ENCODE results near the gene ENAH.

The ENAH gene

GRCh38 chr1:225469051-225469450, 183.9 kb downstream of the ENAH start:
- no peak overlapping the region for H3K4me3 ChIP-seq (ENCODE audit: low read depth, low read length)
- TF ChIP-seq, protein P1, sequence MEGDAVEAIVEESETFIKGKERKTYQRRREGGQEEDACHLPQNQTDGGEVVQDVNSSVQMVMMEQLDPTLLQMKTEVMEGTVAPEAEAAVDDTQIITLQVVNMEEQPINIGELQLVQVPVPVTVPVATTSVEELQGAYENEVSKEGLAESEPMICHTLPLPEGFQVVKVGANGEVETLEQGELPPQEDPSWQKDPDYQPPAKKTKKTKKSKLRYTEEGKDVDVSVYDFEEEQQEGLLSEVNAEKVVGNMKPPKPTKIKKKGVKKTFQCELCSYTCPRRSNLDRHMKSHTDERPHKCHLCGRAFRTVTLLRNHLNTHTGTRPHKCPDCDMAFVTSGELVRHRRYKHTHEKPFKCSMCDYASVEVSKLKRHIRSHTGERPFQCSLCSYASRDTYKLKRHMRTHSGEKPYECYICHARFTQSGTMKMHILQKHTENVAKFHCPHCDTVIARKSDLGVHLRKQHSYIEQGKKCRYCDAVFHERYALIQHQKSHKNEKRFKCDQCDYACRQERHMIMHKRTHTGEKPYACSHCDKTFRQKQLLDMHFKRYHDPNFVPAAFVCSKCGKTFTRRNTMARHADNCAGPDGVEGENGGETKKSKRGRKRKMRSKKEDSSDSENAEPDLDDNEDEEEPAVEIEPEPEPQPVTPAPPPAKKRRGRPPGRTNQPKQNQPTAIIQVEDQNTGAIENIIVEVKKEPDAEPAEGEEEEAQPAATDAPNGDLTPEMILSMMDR (IDR thresholded peaks at IDR 0.05; ENCODE audit: control insufficient read depth, extremely low read depth, insufficient read depth) = no peak
- DNase-seq (ENCODE audit: low read depth) = no peak

- no peak for DNase-seq (ENCODE audit: low read depth)
- no peak overlapping the region for H3K4me3 ChIP-seq (ENCODE audit: low read depth, low read length)
- TF ChIP-seq, protein P1 (IDR thresholded peaks at IDR 0.05; ENCODE audit: control insufficient read depth, extremely low read depth, insufficient read depth) = no peak
These were observed 184.5 kb downstream of the ENAH start for GRCh38 chr1:225468270-225469020.

DNA sequence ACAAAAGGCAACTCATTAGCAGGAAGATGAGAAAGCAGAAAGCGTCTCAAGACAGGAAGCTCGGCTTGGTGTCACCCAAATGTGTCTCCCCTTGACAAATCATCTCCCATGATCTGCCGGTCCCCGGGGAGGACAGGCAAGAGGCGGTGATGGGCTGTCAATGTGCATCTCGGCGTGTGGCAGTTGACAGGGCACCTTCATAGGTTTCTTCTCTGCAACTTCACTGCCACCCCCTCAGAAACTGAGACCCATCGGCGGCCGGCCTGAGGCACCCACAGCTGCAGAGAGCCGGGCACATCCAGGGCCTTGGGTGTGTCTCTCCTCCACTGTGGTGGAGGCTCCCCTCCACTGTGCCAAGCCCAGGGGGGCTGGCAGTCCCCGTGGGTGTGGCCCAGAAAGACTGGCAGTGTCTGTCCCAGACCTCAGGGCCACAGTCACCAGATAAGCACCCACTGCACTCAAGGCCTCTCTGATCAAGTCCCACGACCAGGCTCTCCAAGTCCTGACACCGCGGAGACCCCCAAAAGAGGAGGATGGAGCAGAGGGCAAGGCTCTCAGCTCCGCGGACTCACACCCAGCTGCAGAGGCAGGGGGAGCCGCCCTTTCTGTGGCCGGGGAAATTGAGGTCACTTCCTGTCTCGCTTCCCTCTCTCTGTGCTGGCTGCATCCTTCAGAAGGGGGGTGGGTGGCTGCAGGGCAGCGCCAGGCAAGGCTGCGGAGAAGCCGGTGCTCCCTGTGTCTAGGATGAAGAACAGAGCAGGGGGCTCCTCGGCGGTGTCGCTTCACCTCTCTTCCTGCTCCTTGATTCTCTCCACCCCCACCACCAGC, 185.5 kb downstream of the ENAH start:
- no peak for DNase-seq (ENCODE audit: low read depth)
- no peak overlapping the region for H3K4me3 ChIP-seq (ENCODE audit: low read depth, low read length)
- TF ChIP-seq, protein P1 (IDR thresholded peaks at IDR 0.05; ENCODE audit: control insufficient read depth, extremely low read depth, insufficient read depth) = no peak

DNA sequence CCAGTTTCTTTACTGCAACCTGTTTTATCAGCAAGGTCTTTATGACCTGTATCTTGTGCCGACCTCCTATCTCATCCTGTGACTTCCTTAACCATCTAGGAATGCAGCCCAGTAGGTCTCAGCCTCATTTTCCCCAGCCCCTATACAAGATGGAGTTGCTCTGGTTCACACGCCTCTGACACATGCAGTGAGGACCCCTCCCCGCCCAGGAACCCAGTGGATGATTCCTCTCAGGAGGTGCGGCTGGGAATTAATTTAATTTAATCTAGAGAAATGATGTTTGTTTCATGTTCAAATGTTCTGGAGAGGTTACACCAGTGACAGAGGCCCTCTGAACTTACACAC, 186.1 kb downstream of the ENAH start:
- TF ChIP-seq, protein P1 (IDR thresholded peaks at IDR 0.05; ENCODE audit: control insufficient read depth, extremely low read depth, insufficient read depth) = no peak
- no peak overlapping the region for H3K4me3 ChIP-seq (ENCODE audit: low read depth, low read length)
- no peak for DNase-seq (ENCODE audit: low read depth)

DNA sequence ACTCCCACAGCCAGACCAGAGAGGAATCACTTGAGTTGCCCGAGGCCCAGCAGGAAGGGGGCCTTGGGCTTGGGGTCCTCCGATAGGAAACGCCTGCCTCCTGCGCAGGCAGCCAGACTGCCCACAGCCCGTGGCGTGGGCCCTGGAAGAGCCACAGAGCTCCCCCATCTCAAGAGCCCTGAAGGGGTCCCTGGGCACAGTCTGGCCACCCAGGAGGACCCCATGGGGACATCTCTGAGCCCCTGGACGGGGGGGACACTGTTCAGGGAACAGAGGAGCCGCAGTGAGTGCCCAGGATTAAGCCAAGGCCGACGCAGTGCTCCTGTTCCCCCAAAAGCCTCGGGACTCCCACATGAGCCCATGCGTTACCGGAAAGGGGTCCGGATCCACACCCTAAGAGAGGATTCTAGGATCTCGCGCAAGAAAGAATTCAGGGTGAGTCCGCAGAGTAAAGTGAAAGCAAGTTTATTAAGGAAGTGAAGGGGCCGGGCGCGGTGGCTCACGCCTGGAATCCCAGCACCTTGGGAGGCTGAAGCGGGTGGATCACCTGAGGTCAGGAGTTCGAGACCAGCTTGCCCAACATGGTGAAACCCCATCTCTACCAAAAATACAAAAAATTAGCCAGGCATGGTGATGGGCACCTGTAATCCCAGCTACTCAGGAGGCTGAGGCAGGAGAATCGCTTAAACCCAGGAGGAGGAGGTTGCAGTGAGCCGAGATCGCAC, 187.0 kb downstream of the ENAH start:
- no peak for DNase-seq (ENCODE audit: low read depth)
- H3K4me3 ChIP-seq (ENCODE audit: low read depth, low read length) = no peak overlapping the region
- TF ChIP-seq, protein P1 (IDR thresholded peaks at IDR 0.05; ENCODE audit: control insufficient read depth, extremely low read depth, insufficient read depth) = no peak

- no peak for DNase-seq (ENCODE audit: low read depth)
- TF ChIP-seq, protein P1 (IDR thresholded peaks at IDR 0.05; ENCODE audit: control insufficient read depth, extremely low read depth, insufficient read depth) = no peak
- no peak overlapping the region for H3K4me3 ChIP-seq (ENCODE audit: low read depth, low read length)
These were observed 187.8 kb downstream of the ENAH start for GRCh38 chr1:225464851-225465792.

Measured in LNCaP clone FGC (cell line).